ENCODE measurements around the gene SLC17A1.

Gene SLC17A1

GRCh38 chr6:25832307-25832662 lies 433 bp upstream of the SLC17A1 start:
- DNase-seq, result no peak

- no peak for DNase-seq
These were observed 1.4 kb downstream of the SLC17A1 start for GRCh38 chr6:25830458-25830857.

- no peak for DNase-seq
These were observed 2.5 kb downstream of the SLC17A1 start for GRCh38 chr6:25829375-25829774.

GRCh38 chr6:25821341-25821740 lies 10.5 kb downstream of the SLC17A1 start:
- no peak for DNase-seq

- no peak for DNase-seq
These were observed 15.6 kb downstream of the SLC17A1 start for GRCh38 chr6:25816252-25816651.

DNA sequence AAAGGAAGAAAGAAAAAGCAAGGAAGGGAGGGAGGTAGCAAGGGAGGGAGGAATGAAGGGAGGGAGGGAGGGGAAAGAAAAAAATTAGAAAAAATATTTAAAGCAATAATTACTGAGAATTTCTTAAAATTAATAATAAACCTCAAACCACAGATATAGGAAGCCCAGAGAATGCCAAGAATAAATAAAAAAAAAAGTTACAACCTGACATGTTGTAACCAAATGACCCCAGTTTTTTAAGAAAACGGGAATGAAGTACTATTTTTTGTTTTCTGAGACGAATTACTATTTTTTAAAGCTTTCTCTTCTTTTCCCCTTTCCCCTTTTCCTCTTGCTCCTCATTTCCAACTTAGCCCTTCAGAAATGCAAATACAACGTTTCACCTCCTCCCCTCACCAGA lies 16.7 kb downstream of the SLC17A1 start:
- DNase-seq, result no peak

- DNase-seq, result no peak
These were observed 27.0 kb downstream of the SLC17A1 start for GRCh38 chr6:25804804-25805203.

GRCh38 chr6:25801436-25801835 lies 30.4 kb downstream of the SLC17A1 start:
- no peak for DNase-seq

DNA sequence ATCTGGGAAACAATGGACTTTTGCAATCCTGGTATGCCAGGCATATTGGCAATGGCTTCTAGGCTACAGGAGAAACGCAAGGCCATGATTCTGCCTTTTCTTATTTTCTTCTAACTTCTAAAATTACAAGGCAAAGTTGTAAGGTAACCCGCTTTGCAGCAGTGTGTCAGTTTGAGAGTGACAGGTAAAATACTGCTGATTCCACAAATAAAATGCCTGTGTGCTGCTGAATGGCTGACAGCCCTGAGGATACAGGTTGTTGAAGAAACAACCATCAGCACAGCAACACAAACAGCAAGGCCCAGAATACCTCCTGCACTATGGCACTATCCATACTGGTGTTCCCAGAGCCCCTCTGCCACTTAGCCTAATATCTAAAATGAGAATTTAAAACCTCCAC lies 37.1 kb downstream of the SLC17A1 start:
- DNase-seq, result no peak

DNA sequence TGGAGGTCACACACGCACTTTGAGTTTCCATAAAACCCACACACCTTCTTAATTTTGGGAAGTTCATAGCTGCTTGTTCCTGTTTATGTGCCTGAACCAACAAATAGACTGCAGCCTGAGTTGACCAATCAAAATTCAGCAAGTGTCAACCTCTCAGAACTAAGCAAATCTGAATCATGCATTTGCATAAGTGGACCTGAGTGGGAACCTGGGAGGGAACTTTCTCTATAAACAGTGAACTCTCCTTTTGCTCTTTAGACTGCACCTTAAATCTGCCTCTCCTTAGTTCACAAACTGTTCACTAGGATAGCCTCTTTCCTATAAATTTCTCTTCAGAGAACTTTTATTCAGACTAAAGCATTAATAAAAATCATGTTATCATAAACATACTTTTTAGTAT lies 37.9 kb downstream of the SLC17A1 start:
- DNase-seq, result no peak

DNA sequence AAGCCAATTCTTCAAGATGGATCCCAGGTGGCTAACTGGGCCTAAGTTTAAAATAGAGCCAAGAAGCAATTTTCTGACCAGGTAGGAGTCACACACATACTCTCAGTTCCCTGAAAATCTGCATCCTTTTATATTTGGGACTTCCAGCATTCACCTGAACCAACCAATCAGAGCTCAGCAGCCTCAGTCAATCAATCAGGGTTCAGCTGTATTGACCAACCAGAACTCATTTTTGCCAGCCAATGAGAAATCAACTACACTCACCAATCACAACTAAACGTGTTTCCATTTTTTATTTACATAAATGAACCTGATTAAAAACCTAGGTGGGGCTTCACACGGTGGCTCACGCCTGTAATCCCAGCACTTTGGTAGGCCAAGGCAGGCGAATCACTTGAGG lies 39.8 kb downstream of the SLC17A1 start:
- no peak for DNase-seq

GRCh38 chr6:25789475-25789874 lies 42.4 kb downstream of the SLC17A1 start:
- no peak for DNase-seq

- no peak for DNase-seq
These were observed 43.4 kb downstream of the SLC17A1 start for GRCh38 chr6:25788305-25788922.

- no peak for DNase-seq
These were observed 44.4 kb downstream of the SLC17A1 start for GRCh38 chr6:25787428-25787827.

DNA sequence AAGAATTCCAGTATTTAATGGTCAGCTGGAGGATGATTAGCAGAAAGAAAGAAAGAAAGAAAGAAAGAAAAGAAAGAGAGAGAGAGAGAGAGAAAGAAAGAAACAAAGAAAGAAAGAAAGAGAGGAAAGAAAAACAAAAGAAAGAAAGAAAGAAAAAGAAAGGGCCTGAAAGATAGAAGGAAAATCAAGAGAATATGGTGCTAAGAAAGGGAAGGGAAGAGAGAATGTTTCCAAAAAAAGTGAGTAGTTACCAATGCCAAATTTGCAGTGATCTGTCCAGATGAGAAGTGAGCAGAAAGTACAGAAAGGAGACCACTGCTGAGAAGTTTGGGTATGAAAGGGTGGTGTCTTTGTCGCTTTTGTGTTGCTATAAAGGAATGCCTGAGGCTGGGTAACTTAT lies 50.7 kb downstream of the SLC17A1 start:
- no peak for DNase-seq

GRCh38 chr6:25777856-25778649 lies 53.8 kb downstream of the SLC17A1 start:
- no peak for DNase-seq

GRCh38 chr6:25777031-25777430 lies 54.8 kb downstream of the SLC17A1 start:
- DNase-seq, result no peak

DNA sequence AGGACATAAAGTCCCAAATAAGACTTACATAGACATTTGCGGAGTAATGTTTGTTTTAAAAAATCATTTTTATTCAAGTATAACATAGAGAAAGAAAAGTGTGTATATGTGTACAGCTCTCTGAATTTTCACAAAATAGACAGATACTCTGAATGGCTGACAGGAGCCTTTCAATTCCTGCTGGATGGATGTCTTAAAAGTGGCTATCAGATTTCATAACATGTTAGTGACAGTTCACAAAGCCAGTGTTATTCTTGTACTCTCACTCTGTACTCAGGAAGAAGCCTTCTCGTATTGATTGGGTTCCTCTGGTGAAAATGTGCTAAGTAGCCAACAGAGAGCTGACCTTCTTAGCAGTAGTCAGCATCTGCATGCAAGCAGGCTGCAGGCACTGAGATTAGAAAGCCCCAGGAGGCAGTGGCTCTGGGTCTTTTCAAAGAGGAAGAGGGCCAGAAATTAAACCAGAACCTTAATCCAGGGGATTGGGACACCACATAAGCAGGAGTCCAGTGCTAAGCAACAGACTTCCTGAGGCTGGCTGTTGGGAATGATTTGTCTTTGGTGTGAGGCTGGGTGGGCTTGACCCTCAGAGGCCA lies 57.6 kb downstream of the SLC17A1 start:
- DNase-seq, result no peak

DNA sequence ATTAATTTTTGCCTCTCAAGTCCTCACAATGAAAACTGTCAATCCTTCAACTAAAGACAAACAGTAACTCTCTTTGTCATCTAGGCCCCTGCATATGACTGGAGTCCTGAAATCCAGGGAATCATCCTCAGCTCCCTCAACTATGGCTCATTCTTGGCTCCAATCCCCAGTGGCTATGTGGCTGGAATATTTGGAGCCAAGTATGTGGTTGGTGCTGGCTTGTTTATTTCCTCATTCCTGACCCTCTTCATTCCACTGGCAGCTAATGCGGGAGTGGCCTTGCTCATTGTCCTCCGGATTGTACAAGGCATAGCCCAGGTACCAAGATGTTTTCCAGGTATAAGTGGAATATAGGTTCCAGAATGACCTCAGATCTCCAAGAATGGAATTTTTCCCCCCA lies 61.9 kb downstream of the SLC17A1 start:
- no peak for DNase-seq

DNA sequence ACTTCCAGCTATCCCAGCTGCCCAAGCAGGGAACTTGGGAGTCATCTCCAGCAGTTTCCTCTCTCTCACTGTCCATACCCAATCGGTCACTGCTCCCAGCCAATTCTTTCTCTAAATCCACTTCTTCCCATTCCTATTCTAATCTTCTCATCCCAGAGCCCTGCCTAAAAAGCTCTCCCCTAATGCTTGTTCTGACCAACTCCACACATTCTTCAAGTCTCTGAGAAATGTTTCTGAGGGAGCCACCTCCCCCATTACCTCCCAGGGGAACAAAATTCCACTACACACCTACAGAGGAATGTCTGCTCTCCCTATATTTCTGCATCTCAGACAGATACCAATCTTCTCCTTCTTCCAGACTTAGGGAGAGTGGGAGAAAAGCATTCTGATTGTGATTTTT lies 63.3 kb downstream of the SLC17A1 start:
- no peak for DNase-seq

GRCh38 chr6:25764611-25765010 lies 67.2 kb downstream of the SLC17A1 start:
- no peak for DNase-seq

DNA sequence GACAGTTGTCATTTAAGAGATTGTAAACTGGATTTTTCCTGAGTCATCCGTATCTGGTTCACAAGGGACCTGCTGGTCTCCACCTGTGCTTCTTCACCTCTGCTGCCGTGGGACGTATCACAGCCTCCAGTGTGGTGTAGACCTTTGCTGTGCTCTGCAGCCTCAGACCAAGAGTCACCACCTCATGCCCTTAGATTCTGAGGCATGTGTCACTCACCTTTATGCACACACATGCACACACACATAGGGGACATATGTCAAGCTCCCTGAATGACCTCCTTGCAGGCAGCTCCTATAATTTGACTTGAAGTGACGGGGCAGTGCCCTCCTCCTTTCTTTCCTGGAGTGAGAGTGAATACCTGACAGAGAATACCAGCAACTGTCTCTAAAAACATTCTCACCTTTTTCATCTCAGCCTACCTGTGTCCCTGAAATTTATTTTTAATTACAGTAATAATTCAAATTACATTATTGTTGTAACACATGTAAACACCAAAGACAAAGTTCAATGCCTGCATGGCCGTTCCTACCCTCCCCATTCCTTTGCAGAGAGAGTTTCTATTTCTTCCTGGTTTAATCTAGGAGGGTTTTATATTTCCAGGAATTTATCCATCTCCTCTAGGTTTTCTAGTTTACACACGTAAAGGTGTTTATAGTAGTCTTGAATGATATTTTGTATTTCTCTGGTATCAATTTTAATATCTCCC lies 73.8 kb downstream of the SLC17A1 start:
- DNase-seq, result no peak
